ENCODE measurements around the gene CMTM4.

GRCh38 chr16:66618588-66619375 is 77.8 kb downstream of the CMTM4 start:
- TF ChIP-seq PATZ1 (CRISPR knock-in tag; IDR thresholded peaks at IDR 0.05; ENCODE audit: borderline replicate concordance) (no peak), PPARA (CRISPR knock-in tag; IDR thresholded peaks at IDR 0.05; ENCODE audit: borderline replicate concordance) (no peak), RARB (CRISPR knock-in tag; IDR thresholded peaks at IDR 0.05) (no peak), ZFP30 (CRISPR knock-in tag; IDR thresholded peaks at IDR 0.05) (no peak), ISL1 (CRISPR knock-in tag; IDR thresholded peaks at IDR 0.05) (no peak), ZC3H10 (CRISPR knock-in tag; IDR thresholded peaks at IDR 0.05) (no peak), SNAI2 (CRISPR knock-in tag; IDR thresholded peaks at IDR 0.05) (no peak), ZFP3 (CRISPR knock-in tag; IDR thresholded peaks at IDR 0.05) (no peak)
- TF ChIP-seq, protein P1, sequence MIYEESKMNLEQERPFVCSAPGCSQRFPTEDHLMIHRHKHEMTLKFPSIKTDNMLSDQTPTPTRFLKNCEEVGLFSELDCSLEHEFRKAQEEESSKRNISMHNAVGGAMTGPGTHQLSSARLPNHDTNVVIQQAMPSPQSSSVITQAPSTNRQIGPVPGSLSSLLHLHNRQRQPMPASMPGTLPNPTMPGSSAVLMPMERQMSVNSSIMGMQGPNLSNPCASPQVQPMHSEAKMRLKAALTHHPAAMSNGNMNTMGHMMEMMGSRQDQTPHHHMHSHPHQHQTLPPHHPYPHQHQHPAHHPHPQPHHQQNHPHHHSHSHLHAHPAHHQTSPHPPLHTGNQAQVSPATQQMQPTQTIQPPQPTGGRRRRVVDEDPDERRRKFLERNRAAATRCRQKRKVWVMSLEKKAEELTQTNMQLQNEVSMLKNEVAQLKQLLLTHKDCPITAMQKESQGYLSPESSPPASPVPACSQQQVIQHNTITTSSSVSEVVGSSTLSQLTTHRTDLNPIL (CRISPR knock-in tag; IDR thresholded peaks at IDR 0.05; ENCODE audit: low read depth), result no peak
